Naive B cell (primary cell): ENCODE data around the gene MYBBP1A. TPM values are rescaled to one million over a fixed set of nuclear protein-coding genes. Genes with fewer than 3 reads are reported as not detected.

Experiments
- ATAC-seq, 2 donors: fragments of 150-1000 bp; cut with Tn5 transposase; 2 replicates each; pipeline ENCODE4 v1.10.0; 2021; ENCODE audit warnings: low read depth in 2 of 2, mild to moderate bottlenecking in 2 of 2, moderate library complexity in 2 of 2
- DNase-seq: peaks from one replicate; pipeline ENCODE4 v3.0.0; 2022
- H3K27ac Mint-ChIP-seq, 6 donors: one replicate each; pipeline ENCODE4 v1.8.0; 2020 to 2022; ENCODE audit warnings: mild to moderate bottlenecking in 6 of 6, mixed read lengths in 6 of 6, moderate library complexity in 5 of 6, inconsistent platforms in 2 of 6
- H3K27me3 Mint-ChIP-seq, 3 donors: one replicate each; pipeline ENCODE4 v1.8.0; 2021 to 2022; ENCODE audit warnings: mixed read lengths in 3 of 3, mild to moderate bottlenecking in 1 of 3
- H3K36me3 Mint-ChIP-seq, 2 donors: one replicate each; pipeline ENCODE4 v1.8.0; 2020 to 2022; ENCODE audit warnings: mixed read lengths in 2 of 2, inconsistent platforms in 1 of 2, mild to moderate bottlenecking in 1 of 2
- H3K4me1 Mint-ChIP-seq, 3 donors: one replicate each; pipeline ENCODE4 v1.8.0; 2020 to 2022; ENCODE audit warnings: mixed read lengths in 3 of 3, inconsistent platforms in 1 of 3, mild to moderate bottlenecking in 1 of 3, moderate library complexity in 1 of 3
- H3K4me3 Mint-ChIP-seq, 8 donors: one replicate each; pipeline ENCODE4 v1.8.0; 2020 to 2022; ENCODE audit warnings: mild to moderate bottlenecking in 8 of 8, mixed read lengths in 8 of 8, moderate library complexity in 8 of 8, inconsistent platforms in 2 of 8
- H3K9me3 Mint-ChIP-seq, 7 donors: one replicate each; pipeline ENCODE4 v1.8.0; 2020 to 2022; ENCODE audit warnings: mixed read lengths in 7 of 7, mild to moderate bottlenecking in 5 of 7, inconsistent platforms in 2 of 7, moderate library complexity in 1 of 7
- polyA plus RNA-seq, 6 donors: library from polyadenylated mRNA; unstranded; fragments of 300-500 nt; fragmentation: Illumina TruSeq; gene quantifications; one replicate each; pipeline ENCODE4 v1.2.3, GENCODE V29; 2021; ENCODE audit warnings: low read depth in 6 of 6

MYBBP1A gene
- polyA plus RNA-seq, 6 donors from 2014 or later, result 0.24 to 28.7 (median 13.4) TPM

DNA sequence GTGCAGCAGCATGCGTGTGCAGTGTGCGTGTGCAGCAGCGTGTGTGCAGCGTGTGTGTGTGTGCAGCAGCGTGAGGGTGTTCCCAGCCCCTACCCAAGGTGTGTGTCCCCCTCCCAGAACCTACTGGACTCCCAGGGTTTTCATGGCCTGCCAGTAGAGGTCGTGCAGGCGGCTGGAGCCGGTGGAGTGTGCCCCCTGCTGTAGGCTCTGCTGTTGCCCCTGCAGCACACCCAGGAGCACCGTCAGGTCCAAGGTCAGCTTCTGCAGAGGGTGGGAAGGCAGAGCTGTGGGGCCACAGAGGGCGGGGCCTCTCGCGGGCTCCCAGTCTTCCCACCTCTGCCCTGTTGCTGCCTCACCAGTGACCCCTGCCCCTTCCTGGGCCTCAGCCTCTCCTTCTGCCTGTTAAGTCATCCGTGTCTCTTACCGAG, 14.9 kb downstream of the MYBBP1A start:
- H3K4me1 Mint-ChIP-seq, result peaks cover 0 to 2% (median 0%) of the 10 kb centered on the region in 3 donors
- H3K36me3 Mint-ChIP-seq, result peaks cover 0 to 8% of the 10 kb centered on the region in 2 donors
- no peak overlapping the region for H3K4me3 Mint-ChIP-seq
- H3K27me3 Mint-ChIP-seq, result no peaks in the 10 kb centered on the region
- no peak for ATAC-seq
- H3K9me3 Mint-ChIP-seq, result no peaks in the 10 kb centered on the region
- peak overlapping the region in 1 of 6 donors; percentile 65 for H3K27ac Mint-ChIP-seq
- no peak for DNase-seq

DNA sequence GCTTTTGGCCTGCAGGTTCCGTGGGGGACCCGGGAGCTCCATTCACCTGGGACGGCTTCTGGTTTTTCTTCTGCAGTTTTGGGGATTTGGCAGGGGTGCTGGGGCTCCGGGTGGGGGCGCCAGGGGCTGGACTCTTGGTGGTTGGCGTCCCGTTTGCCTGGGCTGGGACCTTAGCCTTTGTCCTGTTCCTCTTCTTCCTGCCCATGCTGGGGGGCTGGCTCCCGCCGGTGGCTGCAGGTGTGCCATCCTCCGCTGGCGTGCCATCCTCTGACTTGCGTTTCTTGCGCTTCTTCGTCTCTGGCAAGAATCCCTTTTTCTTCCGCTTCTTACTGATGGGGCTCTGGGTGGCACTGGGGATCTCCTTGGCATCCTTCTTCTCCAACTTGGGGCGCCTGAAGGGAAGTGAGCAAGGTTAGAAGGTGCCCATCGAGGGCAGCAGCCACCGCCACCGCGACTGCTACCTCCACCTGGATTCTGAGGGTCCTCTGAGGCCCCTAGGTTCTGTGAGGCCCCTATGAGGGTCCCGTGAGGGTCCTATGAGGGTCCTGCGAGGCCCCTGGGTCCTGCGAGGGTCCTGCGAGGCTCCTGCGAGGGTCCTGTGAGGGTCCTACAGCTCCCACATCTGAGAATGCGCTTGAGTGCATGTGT, 15.5 kb downstream of the MYBBP1A start:
- Mint-ChIP-seq H3K27ac (peak overlapping the region in 3 of 6 donors; percentile 61 to 94 (median 65)), H3K4me3 (no peak overlapping the region), H3K27me3 (no peaks in the 10 kb centered on the region), H3K9me3 (no peaks in the 10 kb centered on the region), H3K4me1 (peaks cover 0 to 2% (median 0%) of the 10 kb centered on the region in 3 donors), H3K36me3 (peaks cover 0 to 8% of the 10 kb centered on the region in 2 donors)
- ATAC-seq (no peak), DNase-seq (no peak)

DNA sequence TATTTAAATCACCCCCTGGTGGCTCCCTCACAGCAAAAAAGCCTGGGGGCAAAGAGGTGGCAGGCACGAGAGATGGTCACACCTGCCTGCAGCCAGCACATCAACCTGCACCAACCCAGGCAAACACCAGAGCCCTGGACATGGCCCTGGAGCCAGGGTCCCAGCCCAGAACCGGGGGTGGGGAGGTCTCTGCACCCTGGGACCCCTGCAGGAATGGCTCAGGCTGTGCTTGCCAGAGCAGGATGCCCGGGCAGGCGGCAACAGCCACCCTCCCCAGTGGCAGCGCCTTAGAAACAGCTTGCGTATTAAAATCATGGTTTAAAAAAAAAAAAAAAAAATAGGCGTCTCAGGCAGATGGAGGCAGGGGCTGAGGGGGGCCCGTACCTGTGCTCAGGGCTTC, 16.2 kb downstream of the MYBBP1A start:
- peaks cover 0 to 8% of the 10 kb centered on the region in 2 donors for H3K36me3 Mint-ChIP-seq
- H3K4me1 Mint-ChIP-seq, result peaks cover 0 to 5% (median 2%) of the 10 kb centered on the region in 3 donors
- H3K27ac Mint-ChIP-seq, result no peak overlapping the region
- DNase-seq (no peak), ATAC-seq (no peak)
- peaks cover 0 to 5% (median 4%) of the 10 kb centered on the region in 3 donors for H3K27me3 Mint-ChIP-seq
- no peak overlapping the region for H3K4me3 Mint-ChIP-seq
- no peaks in the 10 kb centered on the region for H3K9me3 Mint-ChIP-seq

DNA sequence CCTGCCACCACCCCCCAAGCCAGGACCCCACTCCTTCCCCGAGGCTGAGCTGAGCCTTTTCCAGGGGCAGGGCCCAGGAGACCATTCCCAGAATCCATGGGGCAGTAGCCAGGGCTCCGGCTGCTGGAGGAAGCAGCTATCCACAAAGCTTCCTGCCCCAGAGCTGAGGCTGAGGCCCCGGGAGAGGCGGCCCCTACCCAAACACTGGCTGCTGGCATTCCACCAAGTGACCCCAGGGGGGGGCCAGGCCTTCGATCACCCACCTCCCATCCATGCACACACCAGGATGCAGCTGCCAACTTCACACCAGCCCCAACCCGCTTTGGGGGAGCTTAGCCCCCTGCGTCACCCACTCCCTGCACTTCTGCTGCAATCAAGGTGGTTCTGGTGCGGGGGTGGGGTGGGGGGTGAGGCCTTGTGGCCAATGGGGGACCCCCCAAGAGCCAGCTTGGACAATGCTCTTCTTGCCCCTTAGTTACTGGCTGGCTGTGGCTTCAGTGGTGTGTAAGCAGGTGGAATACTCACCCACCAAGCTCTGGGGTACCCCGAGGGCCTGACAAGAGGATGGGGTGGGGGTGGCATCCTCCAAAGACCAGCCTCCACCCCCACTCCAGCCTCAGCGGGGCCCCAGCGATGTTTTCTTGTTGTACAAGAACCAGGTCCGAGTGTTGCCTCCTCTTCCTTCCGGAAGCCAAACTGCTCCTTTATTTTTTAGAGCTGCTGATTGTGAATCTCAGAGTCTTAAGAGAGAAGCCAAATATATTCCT, 16.8 kb downstream of the MYBBP1A start:
- no peak for DNase-seq
- Mint-ChIP-seq H3K27ac (no peak overlapping the region), H3K4me1 (peaks cover 0 to 6% (median 2%) of the 10 kb centered on the region in 3 donors), H3K9me3 (no peaks in the 10 kb centered on the region), H3K4me3 (no peak overlapping the region), H3K36me3 (peaks cover 0 to 8% of the 10 kb centered on the region in 2 donors), H3K27me3 (peaks cover 0 to 10% (median 7%) of the 10 kb centered on the region in 3 donors)
- no peak for ATAC-seq

DNA sequence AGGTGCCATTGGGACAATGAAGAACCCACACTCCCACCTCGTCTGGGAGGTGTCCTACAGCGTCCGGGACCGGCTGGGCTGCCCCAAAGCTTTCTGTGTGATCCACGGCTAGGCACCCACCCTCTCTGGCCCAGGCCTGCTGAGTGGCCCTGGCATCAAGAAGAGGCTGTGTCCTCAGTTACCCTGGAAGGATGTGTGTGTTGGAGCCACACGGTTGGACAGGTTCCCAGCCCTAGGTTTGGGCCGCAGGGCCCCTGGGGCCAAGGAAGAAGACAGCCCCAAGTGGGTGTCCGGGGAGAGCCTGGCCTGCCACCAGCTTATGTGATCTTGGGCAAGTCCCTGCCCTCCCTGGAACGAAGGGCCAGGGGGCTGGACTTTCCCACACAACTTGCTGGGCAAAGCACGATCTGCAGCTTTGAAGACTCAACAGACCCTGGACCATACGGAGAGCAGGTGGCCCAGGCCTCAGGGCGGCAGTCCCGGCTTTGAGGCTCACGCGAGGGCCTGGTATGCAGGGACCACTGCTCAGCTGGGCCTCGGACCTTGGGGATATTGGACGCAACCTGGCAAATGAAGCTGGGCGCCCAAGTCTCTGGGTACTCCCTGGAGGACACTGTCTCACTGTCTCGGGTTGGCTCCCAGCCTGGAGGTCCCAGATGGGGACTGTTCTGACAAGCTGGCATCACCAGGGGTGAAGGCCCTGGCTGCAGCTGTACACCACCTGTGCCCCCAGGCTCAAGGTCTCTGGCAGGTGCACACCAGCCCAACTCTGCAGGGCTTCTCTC, 17.5 kb downstream of the MYBBP1A start:
- Mint-ChIP-seq H3K27me3 (peaks cover 0 to 17% (median 7%) of the 10 kb centered on the region in 3 donors), H3K27ac (peak overlapping the region in 1 of 6 donors; percentile 29), H3K9me3 (no peaks in the 10 kb centered on the region), H3K36me3 (peaks cover 0 to 8% of the 10 kb centered on the region in 2 donors), H3K4me1 (peaks cover 0 to 6% (median 2%) of the 10 kb centered on the region in 3 donors), H3K4me3 (no peak overlapping the region)
- DNase-seq, result no peak
- ATAC-seq, result no peak

DNA sequence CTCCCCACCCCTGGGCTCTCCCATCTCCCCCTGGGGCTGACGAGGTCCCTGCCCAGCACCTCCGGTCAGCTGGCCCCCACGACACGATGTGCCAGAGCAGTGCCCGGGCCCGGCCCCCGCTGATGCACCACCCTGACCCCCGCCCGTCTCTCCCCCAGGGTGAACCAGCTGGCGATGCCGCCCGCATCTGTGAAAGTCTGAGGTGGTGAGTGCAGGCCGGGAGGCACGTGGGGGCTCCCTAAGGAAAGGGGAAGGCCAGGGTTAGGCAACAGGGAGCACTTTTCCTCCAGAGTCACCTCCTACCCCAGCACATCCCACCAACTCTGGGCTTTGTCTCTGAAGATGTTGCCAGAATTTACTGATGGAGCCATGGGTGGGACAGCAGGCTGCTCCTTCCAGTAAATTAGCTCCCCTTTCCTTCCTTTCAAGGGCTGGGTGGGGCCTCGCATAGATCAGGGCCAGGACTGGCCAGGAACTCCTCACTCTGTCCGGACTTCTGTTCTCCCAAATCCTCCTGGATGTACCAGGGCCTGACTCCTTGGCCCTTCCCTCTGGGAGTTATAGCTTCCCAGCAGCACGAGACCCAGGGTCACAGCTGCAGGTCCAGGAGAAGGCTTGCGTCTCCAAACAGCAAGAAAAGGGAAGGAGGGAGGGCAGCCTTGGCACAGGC, 18.3 kb downstream of the MYBBP1A start:
- Mint-ChIP-seq H3K4me1 (peaks cover 0 to 6% (median 2%) of the 10 kb centered on the region in 3 donors), H3K27ac (peak overlapping the region in 3 of 6 donors; percentile 29 to 75 (median 47)), H3K27me3 (peaks cover 4 to 22% (median 12%) of the 10 kb centered on the region in 3 donors), H3K36me3 (peaks cover 0 to 8% of the 10 kb centered on the region in 2 donors), H3K4me3 (no peak overlapping the region), H3K9me3 (no peaks in the 10 kb centered on the region)
- no peak for DNase-seq
- no peak for ATAC-seq

DNA sequence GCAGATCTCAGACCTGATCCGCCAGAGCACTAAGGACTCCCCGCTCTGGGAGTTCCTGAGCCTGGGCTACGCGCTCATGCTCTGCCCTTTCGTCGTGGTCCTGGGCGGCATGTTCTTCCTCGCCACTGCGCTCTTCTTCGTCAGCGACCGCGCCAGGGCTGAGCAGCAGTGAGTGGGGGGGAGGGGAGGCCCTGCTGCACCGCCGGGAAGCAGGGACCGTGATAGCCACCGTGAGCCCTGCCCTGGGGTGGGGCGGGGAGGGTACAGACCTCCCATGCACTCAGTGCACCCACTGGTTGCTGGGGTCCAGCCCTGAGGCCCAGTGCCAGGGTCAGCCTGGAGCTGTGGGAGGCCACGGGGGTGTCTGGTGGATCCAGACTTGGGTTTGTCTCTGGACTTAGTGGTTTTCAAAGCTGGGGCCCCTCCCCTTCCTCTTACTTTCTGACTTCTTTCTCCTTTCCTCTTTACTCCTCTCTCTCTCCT, 18.9 kb downstream of the MYBBP1A start:
- DNase-seq, result no peak
- H3K4me3 Mint-ChIP-seq, result no peak overlapping the region
- H3K4me1 Mint-ChIP-seq, result peaks cover 0 to 6% (median 2%) of the 10 kb centered on the region in 3 donors
- ATAC-seq, result no peak
- peak overlapping the region in 2 of 6 donors; percentile 38 to 73 for H3K27ac Mint-ChIP-seq
- H3K9me3 Mint-ChIP-seq, result no peaks in the 10 kb centered on the region
- H3K36me3 Mint-ChIP-seq, result peaks cover 0 to 8% of the 10 kb centered on the region in 2 donors
- peaks cover 5 to 25% (median 16%) of the 10 kb centered on the region in 3 donors for H3K27me3 Mint-ChIP-seq

DNA sequence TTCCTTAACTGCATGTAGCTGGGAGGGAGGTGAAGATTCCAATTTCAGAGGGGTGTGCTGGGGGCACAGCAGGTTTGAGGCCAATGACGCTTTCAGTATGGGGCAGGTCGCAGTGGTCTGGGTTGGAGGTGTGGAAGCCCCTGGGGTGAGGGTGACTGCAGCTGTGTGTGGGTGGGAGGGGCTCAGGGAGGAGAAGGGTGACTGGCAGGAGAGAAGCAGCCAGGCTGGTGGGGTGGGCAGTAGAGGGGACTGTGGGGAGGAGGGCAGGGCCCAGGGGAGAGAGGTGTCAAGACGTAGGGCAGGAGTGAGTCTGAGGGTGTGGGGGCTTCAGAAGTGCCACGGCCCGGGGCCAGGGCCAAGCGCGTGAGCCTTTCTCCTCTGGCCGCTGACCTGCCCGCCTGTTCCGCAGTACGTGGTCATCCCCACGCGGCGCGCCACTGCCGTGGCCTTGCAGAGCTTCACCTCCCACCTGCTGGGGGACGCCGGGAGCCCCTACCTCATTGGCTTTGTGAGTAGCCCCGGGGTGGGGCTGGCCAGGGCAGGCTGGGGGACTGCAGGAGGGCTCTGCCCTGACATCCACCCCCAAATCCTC, 19.4 kb downstream of the MYBBP1A start:
- Mint-ChIP-seq H3K27ac (peak overlapping the region in 1 of 6 donors; percentile 51), H3K4me3 (no peak overlapping the region), H3K9me3 (no peaks in the 10 kb centered on the region), H3K4me1 (peaks cover 0 to 6% (median 2%) of the 10 kb centered on the region in 3 donors), H3K27me3 (peaks cover 5 to 29% (median 16%) of the 10 kb centered on the region in 3 donors), H3K36me3 (peaks cover 0 to 8% of the 10 kb centered on the region in 2 donors)
- no peak for DNase-seq
- no peak for ATAC-seq

DNA sequence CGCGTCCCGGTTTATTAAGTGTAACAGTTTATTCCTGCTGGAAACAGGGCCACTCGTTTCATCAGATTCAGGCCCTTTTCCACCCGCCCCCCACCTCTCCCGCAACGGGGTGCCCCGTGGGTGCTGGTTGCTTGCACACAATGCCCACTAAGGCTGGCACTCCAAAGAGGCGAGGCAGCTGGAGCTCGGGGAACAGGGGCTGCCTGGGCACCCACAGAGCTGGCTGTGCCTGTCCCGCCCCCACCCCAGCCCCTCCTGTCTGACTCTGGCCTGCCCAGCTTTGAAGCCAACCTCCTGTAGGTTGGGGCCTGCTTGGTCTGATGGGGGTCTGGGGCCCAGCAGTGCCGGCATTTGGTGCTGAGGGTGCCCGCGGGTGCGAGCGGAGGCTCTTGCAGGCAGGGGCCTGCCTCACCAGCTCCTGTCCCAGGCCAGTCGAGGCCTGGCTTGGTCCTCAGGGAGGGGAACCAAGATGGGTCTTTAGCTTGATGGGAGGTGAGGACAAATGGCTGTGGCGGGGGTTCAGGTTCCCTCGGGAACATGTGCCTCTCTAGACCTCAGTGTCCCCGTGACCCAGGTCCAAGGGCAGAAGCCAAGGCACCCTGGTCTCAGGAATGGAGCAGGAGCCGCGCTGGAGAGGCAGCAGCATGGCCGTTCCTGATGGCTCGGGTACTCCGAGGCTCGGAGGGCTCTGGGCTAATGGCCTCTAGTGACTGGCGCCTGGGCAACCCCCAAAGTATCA, 20.1 kb downstream of the MYBBP1A start:
- Mint-ChIP-seq H3K27ac (peak overlapping the region in 2 of 6 donors; percentile 18 to 51), H3K9me3 (no peaks in the 10 kb centered on the region), H3K36me3 (peaks cover 0 to 7% of the 10 kb centered on the region in 2 donors), H3K27me3 (peaks cover 5 to 35% (median 16%) of the 10 kb centered on the region in 3 donors), H3K4me1 (peaks cover 0 to 6% (median 2%) of the 10 kb centered on the region in 3 donors), H3K4me3 (no peak overlapping the region)
- no peak for DNase-seq
- no peak for ATAC-seq

DNA sequence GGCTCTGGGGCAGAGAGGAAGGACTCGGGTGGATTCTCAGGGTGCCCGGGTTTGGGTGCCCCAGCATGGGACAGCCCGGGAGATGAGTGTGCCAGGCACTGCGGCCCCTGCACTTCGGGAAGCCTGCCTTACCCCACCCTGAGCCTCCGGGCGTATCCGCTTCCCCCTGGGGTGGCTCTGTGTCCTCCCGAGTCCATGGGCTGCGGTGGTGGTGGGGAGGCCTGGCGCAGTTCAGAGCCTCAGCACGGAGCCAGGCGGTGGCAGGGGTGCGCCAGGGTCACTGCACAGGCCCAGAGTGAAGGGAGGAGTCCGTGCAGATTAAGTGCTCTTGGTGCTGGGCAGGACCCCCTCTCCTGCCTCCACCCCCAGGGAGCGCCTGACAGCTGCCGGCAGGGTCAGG, 20.7 kb downstream of the MYBBP1A start:
- ATAC-seq, result no peak
- Mint-ChIP-seq H3K27me3 (peaks cover 5 to 38% (median 21%) of the 10 kb centered on the region in 3 donors), H3K36me3 (peaks cover 0 to 2% of the 10 kb centered on the region in 2 donors), H3K27ac (no peak overlapping the region), H3K4me3 (no peak overlapping the region), H3K9me3 (no peaks in the 10 kb centered on the region), H3K4me1 (peaks cover 0 to 6% (median 2%) of the 10 kb centered on the region in 3 donors)
- no peak for DNase-seq

DNA sequence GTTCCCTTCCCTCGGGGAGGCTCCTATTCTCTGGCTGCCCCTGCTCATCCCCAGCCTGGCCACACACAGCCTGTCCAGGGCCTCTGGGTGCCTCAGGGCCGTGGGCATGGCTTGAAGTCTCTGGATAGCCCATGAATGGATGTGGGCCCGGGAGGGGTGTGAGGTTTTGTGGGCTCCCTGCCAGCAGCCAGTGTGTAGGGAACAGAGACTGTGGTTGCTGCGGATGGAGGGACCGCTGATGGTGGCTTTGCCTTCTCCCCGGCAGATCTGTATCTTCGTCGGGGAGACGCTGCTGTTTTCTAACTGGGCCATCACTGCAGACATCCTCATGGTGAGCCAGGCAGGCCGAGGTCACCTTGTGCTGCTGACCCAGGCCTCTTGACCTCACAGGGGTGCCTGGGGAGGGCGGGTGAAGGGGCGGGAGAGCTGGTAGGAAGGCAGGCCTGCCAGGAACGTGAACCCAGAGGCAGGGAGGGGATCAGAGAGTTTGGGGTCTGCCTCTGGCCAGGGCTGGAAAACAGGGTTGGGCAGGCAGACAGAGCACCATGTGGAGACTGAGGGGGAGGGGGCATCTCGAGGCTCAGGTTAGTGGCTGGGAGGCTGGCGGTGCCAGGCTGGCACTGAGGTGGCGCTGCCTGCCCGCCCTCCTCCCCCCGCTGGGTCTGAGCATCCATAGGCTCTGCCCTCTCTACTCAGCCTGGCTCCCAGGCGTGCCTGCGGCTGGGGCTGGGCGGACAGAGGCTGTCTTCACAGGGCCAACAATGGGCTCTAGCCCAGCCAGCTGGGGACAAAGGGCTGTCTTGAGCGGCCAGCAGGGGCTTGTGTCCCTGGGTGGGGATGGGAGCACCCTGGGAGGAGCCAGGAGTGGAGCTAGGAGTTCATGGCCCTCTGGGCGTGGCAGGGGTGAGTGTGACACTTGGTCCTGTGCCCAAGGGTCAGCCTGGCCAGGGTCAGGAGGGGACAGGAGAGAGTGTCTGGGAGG, 21.4 kb downstream of the MYBBP1A start:
- Mint-ChIP-seq H3K4me3 (no peak overlapping the region), H3K27me3 (peaks cover 5 to 41% (median 25%) of the 10 kb centered on the region in 3 donors), H3K4me1 (peaks cover 0 to 6% (median 2%) of the 10 kb centered on the region in 3 donors), H3K27ac (no peak overlapping the region), H3K9me3 (no peaks in the 10 kb centered on the region), H3K36me3 (no peaks in the 10 kb centered on the region)
- no peak for ATAC-seq
- DNase-seq, result no peak
